Central memory CD4-positive, alpha-beta T cell (primary cell): ENCODE data around the gene CD1B.
"Not testable (repeated sequence)": the region's sequence is repeated elsewhere in the genome, so short reads cannot be mapped to it uniquely, and the experiment has no call there.

Source experiments
- DNase-seq: peaks from one replicate; pipeline ENCODE4 v3.0.0; 2022
- total RNA-seq, 3 experiments: gene quantifications; one replicate each; lab custom pipeline; 2026; lab: John Stamatoyannopoulos, UW

Gene CD1B
- total RNA-seq, result 0 reads per million in 3 experiments

DNA sequence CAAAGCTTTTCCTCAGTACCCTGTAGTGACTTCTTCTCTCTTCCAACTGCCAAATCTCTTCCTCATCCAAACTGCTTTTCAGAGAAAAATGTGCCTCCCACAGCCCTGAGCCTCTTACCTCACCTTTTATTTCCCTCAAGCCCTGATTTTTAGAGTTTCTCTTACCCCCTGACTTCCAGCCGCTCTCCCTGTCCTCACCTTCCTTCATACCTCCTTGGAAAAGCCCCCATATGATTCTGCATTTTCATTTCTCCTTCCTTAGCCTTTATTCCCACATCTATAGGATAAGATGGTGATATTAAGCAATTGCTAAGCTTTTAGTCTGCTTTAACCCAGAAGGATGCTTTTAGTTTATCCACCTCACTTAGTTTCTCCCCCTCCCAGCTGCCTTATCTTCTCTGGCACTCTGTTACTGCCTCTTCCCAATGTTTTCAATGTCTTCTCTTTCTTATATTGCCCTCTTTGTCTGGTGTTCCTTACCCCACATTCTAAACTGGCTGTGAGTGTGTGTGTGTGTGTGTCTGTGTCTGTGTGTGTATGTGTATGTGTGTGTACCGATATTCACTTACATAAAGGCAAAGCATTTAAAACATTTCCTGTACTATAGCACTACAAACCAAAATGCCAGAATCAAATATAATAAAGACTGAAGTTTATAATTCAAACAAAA, at the start of gene CD1B:
CD1B (minus strand) TSS at position 51 of the 670 bp plus-strand sequence. CDS start 108 bp downstream, outside the sequence.
- no peak for DNase-seq

DNA sequence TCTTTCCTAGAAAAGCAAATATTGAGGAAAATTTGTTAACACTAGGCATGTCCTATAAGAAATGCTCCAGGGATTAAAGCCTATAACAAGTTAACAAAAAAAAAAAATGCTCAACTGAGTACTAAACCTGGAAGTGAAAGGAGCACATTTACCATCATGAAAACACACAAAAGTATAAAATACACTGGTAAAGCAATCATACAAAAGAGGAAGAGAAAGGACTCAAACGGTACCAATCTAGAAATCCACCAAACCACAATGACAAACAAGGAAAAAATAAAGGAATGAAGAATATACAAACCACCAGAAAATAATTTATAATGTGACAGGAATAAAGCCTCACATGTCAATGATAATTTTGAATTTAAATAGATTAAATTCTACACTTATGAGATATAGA, 43.5 kb upstream of the CD1B start:
- DNase-seq, result no peak

DNA sequence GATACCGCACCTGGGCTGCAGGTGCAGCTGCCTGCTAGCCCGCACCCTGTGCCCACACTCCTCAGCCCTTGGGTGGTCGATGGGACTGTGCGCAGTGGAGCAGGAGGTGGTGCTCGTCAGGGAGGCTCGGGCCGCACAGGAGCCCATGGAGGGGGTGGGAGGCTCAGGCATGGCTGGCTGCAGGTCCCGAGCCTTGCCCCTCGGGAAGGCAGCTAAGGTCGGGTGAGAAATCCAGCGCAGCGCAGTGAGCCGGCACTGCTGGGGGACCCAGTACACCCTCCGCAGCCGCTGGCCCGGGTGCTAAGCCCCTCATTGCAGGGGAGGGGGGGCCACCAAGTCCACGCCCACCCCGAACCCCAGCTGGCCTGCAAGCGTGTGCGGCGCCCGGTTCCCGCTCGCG, 42.8 kb upstream of the CD1B start:
- not testable (repeated sequence) for DNase-seq

DNA sequence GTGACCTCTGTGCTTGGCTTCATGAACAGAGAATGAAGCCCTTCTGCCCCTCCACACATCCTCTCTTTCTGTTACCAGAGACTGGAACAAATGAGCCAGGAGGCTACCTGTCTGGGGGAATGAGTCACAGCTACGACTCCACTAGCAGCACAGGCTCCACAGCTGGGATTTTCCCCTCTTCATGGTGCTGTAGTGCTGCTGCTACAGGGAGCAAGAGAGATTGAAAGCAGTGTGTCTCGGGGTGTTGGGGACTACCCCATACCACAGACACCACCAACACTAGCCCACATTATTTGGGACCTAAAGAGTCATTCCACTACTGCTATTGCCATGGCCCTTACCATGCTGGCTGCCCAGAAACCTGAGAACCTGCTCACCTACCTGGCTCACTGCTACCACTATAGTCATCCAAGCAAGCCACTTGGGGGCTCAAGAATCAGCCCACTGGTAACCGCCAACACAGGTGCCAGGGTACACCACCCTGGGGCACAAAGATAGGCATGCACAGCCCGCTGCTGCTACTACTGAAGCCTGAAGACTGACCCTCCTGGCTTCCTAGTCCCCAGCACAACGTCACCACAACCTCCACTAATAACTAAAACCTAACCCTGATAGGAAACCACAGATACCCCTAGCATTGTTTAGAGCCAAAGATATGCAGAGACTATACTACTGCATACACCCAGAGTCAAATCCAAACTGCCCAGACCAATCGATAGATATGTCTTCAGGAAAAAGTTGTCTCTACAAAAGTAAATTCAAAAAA, 40.0 kb upstream of the CD1B start:
- no peak for DNase-seq

DNA sequence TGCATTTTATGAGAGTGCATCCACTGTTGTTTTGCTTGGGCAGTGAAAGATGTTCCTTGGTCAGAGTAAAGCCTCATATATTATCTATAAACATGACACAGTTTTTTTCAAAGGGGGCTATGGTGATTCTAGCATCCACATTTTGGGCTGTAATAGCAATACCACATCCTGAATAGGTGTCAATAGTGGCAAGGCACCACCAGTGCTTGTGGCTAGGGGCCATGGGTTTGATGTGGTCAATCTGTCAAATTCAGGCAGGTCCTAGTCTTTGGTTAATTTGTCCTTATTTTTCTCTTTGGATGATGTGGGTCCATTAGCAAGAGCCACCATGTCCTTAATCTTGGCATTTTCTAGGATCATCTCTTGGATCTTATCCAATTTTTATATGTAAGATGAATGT, 35.5 kb upstream of the CD1B start:
- DNase-seq, result no peak

- DNase-seq, result no peak
Measured at GRCh38 chr1:158362941-158363340, 31.6 kb upstream of the CD1B start.

- no peak for DNase-seq
Measured at GRCh38 chr1:158362482-158362881, 31.2 kb upstream of the CD1B start.

GRCh38 chr1:158357441-158357840, 26.1 kb upstream of the CD1B start:
- no peak for DNase-seq

GRCh38 chr1:158356616-158357015, 25.3 kb upstream of the CD1B start:
- no peak for DNase-seq

- DNase-seq, result no peak
Measured at GRCh38 chr1:158355773-158356285, 24.5 kb upstream of the CD1B start.

GRCh38 chr1:158354255-158354654, 22.9 kb upstream of the CD1B start:
- DNase-seq, result no peak

- DNase-seq, result no peak
Measured at GRCh38 chr1:158353303-158354075, 22.2 kb upstream of the CD1B start, which contains the start of gene CD1E. Gene CD1E (plus strand): TSS chr1:158353894. CDS start chr1:158353989, 95 bp downstream.

GRCh38 chr1:158348946-158349345, 17.6 kb upstream of the CD1B start:
- not testable (repeated sequence) for DNase-seq

DNA sequence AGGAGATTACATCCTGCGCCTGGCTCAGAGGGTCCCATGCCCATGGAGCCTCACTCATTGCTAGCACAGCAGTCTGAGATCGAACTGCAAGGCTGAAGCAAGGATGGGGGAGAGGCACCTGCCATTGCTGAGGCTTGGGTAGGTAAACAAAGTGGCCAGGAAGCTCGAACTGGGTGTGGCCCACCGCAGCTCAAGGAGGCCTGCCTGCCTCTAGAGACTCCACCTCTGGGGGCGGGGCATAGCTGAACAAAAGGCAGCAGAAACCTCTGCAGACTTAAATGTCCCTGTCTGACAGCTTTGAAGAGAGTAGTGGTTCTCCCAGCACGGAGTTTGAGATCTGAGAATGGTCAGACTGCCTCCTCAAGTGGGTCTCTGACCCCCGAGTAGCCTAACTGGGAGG, 5.1 kb upstream of the CD1B start:
- DNase-seq, result not testable (repeated sequence)

DNA sequence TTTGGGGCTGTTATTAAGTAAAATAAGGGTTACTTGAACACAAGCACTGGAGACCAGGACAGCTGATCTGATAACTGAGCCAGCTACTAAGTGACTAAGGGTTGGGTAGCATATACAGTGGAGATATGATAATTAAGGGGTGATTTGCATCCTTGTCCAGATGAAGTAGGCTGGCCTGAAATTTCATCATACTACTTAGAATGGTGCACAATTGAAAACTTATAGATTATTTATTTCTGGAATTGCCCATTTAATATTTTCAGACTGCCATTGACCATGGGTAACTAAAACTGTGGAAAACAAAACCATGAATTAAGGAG, 3.8 kb upstream of the CD1B start:
- no peak for DNase-seq

DNA sequence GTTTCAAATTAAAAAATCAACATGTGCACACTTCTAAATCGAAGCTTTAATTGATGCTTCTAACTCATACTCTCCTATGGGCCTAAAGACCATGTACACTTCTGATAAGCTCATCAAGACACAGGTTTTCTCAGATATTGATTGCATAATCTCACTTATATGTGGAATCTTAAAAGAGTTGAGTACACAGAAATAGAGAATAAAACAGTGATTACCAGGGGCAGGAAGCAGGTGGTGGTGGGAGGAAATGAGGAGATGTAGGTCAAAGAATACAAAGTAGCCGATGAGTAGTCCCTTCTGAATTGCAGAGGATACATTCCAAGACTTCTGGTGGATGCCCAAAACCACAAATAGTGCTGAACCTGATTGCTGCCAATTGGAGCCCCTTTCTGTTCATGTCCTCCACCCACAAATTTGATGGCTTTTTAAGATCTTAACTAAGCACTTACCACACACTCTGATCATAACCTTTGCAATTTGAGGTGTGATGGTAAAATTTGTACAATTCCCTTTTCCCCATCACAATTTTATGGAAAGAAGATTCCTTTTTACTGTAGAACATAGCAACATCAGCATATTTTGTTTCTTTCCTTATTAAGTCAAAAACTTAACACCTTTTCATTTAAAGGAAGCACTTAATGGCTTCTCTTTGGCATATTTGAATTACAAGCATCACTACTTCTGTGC, 3.3 kb upstream of the CD1B start:
- DNase-seq, result no peak

DNA sequence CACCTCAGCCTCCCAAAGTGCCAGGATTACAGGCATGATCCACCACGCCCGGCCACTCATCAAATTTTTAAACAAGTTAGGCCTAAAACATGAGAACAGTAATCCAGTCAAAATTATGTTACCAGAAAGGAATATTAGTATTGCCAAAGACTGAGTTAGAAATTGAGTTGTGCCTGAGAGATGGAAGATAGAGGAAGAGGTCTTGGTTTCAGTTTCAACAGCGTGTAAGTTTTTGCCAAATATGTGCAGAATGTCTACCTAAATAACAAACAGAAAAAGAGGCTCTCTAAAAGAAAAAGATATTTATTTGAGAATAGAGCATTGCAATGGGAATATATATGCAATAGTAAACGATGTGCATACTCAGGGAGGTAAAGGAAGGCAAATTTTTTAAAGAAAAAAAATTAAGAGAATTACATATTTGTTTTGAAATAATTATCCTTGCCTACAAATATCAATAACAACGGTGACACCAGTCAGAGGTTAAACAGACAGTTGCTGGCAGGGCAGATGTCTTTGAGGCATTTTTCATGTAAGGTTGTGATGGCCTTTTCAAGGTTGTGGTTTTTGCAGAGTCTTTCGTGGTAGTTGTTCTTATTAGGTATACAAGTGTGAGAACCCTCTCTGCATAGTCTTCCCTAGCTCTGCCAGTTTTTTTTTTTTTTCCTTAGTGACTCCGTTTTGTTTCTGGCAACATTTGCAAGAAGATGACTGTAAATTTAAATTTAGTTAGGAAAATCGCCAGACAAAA, 2.2 kb upstream of the CD1B start:
- DNase-seq, result no peak

- no peak for DNase-seq
Measured at GRCh38 chr1:158331106-158331425, 265 bp downstream of the CD1B start.

- no peak for DNase-seq
Measured at GRCh38 chr1:158330391-158331105, 783 bp downstream of the CD1B start.

- no peak for DNase-seq
Measured at GRCh38 chr1:158329733-158330132, 1.6 kb downstream of the CD1B start.

DNA sequence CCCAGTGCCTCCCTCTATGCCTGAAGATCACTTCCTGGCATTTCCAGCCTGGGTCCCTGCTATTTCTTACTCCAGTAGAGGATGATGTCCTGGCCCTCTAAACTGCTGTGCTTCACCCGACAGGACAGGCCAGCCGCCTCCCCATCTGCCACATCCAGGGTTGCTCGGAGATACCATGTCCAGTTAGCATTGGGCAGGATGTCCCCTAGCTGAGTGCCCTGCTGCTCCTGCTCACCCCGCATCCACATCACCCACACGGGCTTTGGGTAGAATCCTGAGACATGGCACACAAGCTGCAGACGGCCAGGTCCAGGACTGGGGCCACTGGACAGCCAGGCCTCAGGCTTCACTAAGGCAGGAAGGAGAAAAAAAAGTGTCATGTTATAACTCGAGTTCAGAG, 2.0 kb downstream of the CD1B start:
- no peak for DNase-seq

- no peak for DNase-seq
Measured at GRCh38 chr1:158328426-158328825, 2.9 kb downstream of the CD1B start.
